Renal cortex interstitium (tissue), 11 donors: ENCODE results near the gene PPP4C. TPM values are rescaled to one million over a fixed set of nuclear protein-coding genes. Genes with fewer than 3 reads are reported as not detected.

Source experiments
- DNase-seq, 11 donors: peaks; one replicate each; pipeline ENCODE4 v3.0.0-alpha.2; 2013; ENCODE audit warnings: low read depth in 9 of 11, low spot score in 4 of 11; ENCODE audit errors: extremely low read depth in 1 of 11
- polyA plus RNA-seq, 3 donors: library from polyadenylated mRNA; unstranded; fragments of 120-200 nt; gene quantifications; one replicate each; pipeline ENCODE4 v1.2.1, GENCODE V29; 2013; ENCODE audit not compliant: insufficient read length in 3 of 3

The PPP4C gene
- polyA plus RNA-seq, 3 donors: 82.7 to 112 (median 88.1) TPM

- no peak for DNase-seq
Measured at GRCh38 chr16:30088832-30089624, 13.2 kb downstream of the PPP4C start.

DNA sequence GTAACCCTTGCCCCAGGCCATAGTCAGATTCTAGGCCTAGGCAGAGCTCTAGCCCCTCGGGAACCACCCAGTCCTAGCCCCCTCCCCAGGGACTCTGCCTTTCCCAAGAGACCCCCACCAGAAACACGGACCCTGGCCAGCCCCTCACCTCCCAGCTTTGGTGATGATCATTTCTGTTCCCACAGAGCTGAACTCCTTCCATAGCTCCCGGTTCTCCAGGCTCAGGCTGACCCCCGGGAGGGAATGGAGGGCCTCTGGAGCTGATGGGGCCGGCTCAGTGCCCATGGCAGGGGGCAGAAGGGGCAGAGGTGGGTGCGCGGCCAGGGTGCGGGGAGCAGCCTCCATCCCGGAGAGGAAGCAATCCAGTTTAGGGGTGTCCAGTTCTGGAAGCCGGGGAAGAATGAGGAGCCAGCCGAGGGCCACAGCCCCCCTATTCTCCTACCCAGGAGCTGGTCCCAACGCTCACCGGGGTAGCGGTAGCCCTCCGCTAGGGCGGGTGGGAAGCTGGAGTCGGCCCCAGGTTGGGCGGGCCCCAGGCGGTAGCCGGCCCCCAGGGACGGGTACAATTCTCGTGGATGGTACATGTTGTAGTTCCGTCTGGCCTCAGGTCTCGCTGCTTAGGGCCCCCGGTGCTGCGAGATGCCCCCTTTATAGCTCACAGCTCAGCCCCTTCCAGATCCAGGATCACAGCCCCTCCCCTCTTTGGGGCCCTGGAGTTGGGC, 15.0 kb downstream of the PPP4C start:
- no peak for DNase-seq

DNA sequence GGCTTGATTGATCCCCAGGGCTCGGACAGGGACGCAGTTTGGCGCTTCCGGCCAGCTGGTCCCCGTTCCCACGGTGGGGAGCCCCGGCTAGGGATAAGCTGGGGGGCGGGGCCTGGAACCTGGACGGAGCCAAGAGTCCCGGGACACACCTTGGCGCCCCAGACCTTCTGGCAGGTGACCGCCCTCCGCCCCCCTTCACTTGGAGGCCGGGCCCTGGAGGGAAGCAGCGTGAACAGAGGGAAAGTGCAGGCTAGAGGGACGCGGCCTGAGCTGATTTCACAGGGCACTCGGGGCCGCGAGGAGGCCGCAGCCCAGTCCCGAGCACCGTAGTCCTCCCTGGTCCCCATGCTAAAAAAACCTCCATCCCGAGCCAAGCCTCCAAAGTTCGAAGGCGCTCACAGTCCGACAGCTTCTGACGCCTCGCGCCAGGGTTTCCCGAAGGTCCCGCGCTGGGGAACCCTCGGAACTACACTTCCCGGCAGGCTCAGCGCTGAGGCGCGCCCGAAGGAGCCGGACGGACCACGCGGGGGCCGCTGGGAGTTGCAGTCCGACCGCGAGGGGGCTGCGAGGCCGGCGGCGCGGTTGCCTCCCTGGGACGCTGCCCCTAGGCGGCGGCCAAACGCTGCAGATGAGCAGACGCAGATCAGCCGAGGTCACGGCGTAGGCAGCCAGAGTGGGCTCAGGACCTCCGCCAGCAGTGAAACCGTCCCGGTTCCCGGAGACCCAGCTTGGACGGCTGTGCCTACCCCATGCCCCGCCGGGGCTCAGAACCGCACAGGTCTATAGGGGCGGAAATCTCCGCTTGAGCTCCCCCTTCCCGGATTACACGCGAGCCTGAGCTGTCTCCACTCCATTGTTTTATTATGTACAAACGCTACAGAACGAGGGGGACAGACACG, 15.9 kb downstream of the PPP4C start, which contains the start of gene TBX6:
TBX6 (minus strand) TSS at position 451 of the 899 bp plus-strand sequence. CDS start 731 bp downstream, outside the sequence.
- peak; percentile 74 to 91 (median 87) for DNase-seq

DNA sequence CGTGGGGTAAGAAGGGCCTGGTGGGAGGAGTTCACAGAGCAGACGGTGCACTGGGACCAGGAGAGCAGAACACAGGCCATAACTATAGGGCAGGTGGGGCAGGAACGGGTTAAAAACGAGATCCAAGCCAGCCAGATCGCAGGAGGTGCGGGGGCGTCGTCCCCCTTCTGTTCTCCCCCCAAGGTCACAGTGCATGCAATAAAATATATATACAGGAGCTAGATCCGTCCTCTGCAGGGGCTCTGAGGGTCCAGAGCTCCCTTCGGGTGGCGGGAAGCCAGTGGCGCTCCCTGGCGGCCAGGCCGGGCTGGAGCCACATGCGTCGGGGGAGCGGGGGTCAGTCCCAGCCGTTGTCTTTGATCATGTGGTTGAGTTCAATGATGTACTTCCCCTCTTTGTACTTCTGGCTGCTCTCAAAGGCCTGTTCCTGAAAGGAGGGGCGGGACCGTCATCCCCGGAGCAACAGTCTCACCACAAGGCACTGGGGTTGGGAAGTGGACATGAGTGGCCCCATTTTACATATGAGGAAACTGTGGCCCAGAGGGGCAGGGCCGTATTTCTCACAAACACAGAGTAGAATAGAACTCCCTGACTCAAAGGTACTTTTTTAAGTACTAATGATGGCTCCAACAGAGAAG, 16.7 kb downstream of the PPP4C start:
- peak in 8 of 11 donors; percentile 53 to 64 (median 60) for DNase-seq

DNA sequence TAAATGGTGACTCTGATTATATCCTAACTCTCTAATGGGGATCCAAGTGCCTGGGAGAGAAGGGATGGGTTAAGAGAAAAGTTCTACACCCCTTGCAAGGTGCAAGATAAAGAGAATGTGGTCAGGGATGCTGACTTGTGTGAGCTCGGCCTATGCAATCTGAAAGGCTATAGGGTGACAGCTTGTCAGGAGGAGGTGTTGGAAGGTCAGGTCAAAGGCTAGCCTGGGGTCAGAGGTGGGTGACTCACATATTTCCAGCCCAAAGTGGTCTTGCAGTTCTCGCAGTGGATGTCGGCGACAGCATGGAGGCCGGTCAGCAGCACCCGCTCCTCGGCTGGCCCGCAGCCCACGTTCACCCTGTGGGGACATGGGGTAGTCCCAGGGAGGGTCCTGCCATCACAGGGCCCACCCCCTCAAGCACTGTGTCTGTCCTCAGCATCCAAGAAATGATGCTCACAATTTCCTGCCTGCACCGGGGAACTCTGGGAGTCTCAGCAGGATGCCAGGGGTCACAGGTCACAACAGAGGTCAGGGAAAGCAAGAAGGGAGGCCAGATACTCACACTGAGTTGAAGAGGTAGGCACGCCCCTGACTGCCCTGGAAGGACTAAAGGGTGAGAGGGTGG, 18.9 kb downstream of the PPP4C start:
- no peak for DNase-seq

- no peak for DNase-seq
Measured at GRCh38 chr16:30095166-30096078, 19.6 kb downstream of the PPP4C start.

DNA sequence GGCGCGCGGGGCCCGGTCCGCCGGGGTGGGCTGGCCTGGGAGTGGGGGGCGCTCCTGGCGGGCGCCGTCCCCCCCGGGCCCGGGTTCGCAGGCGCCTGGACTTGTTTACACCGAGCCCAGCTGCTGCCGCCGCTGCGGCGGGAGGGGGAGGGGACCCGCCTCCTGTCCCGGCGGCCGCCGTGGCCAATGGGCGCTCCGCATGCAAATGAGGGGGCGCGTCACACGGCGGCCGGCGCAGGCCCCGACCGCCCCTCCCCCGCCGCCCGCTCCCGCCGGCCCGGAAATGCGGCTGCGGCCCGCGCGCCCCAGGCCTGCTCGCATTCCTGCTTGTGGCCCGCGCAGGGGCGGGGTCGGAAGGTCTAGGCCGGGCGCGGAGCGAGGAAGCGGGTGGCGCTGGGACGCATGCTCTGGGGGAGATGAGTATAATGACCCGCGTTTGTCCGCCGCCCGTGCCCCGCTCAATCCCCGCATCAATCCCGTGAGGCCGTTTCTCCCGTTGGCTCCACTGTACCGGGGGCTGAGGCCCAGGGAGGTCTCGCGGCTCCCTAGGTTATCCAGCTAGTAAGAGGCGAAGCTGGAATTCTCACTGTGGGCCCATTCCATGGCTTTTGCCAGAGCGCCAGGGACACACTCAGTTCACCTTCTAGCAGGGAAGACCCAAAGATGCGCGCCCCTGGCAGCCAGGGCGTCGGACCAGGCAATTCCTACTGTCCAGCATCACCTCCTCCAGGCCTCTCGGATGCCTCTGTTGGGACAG, 20.5 kb downstream of the PPP4C start, which contains the start of gene YPEL3:
YPEL3 (minus strand) TSS at position 109 of the 757 bp plus-strand sequence. CDS start 731 bp downstream, outside the sequence.
- DNase-seq: peak in 10 of 11 donors; percentile 69 to 86 (median 84)

- no peak for DNase-seq
Measured at GRCh38 chr16:30096862-30097563, 21.2 kb downstream of the PPP4C start.

DNA sequence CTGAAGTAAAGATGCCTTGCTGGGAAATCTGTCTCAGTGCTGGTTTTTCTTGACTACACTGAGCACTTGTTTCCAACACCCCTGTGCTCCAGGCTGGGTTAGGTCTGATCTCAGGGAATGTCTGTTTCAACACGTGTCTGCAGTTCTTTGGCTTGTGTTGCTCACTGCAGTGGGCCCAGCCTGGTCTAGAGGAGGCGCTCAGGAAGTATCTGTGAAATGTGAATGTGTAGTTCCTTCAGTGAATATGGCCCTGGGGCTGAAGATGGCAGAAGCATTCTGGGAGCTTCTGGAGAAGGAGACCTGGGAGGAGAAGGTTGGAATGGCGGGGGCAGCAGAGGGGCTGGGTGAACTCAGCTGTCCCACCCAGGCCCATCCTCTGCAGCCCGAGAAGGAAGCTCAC, 28.3 kb downstream of the PPP4C start:
- DNase-seq: no peak

DNA sequence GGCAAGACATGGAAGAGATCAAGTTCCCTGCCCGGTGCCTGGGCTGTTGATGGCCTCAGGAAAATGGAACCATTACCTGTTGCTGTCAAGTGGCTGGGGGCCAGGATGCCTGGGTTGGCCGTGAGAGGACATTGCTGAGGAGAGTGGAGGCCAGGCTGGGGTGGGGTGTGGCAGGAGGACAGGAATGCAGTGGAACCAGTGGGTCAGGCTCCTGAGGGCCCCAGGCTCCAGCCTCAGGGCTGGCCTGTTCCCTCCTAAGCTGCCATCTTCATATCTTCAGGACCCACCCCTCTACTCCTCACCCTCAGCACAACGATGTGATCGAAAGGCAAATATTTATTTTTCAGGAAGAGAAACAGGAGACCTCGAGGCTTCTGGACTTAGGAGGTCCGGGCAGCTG, 28.7 kb downstream of the PPP4C start:
- no peak for DNase-seq

DNA sequence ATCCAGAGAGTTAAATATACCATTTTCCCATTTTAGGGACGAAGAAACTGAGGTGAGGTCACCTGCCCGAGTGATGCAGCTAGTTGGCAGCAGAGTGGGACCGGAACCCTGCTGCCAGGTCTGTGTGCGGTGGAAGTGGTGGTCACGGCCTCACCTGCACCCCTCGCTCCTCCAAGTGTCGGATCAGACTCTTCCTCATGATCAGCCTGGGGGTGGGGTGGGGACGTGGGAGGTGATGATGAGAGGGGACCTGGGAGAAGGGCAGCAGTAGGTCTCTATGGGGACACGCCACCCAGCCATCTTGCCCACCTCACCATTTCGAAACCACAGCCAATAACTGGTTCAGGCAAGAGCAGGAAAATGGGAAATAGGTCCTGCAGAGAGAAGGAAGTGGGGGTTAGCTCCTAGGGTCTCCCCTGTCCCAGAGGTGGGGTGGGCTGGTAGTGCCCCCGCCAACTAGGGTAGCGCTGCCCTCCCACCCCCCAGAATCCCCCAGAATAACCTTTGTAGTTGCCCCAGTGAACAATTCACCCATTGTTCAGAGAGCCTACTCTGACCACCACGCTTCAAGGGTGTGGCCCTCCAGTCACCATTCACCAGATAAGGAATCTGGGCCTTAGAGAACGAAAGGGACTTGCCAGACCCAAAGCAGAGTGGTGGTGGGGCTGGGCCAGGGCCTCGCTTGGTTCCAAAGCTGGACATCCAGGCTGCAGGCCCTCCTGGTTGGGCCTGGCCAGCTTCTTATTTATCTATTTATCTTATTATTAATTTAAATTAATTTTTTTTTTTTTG, 32.5 kb downstream of the PPP4C start:
- DNase-seq: no peak

GRCh38 chr16:30110661-30111060, 34.9 kb downstream of the PPP4C start:
- no peak for DNase-seq

DNA sequence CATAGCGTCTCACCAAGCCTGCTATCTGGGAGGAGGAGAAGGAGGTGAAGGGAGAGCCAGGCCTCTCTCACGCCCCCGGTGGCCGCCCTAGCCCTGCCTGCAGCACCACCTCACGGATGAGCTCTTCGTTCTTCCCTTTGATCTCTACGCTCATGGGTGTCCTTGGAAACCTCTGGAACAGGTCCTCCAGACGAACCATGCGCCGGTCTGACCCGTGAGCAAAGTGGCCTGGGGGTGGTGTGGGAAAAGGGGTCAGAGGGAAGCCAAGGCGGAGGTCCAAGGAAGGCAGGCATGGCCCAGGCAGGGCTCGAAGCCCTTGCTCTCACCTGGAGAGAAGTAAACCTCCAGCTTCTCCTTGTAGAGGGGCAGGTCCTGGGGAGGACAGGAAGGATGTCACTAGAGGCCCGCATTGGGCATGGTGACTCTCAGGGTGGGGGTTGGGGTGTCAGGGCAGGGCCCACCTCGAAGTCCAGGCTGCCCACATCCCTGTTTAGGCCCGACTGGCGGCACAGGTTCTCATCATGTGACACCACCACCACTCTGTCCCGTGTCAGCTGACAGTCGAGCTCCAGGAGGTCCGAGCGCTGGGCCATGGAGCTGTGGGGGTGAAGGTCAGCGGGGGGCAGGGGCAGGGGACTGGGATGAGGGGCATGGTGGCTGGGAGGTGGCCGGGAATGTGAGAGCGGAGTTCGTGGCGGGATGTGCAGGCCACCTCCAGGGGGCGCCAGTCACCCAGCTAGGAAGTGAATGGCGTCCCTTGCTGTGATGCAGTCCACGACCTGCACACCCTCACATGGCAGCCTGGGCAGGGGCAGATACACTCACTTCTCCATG, 36.6 kb downstream of the PPP4C start:
- DNase-seq: no peak

DNA sequence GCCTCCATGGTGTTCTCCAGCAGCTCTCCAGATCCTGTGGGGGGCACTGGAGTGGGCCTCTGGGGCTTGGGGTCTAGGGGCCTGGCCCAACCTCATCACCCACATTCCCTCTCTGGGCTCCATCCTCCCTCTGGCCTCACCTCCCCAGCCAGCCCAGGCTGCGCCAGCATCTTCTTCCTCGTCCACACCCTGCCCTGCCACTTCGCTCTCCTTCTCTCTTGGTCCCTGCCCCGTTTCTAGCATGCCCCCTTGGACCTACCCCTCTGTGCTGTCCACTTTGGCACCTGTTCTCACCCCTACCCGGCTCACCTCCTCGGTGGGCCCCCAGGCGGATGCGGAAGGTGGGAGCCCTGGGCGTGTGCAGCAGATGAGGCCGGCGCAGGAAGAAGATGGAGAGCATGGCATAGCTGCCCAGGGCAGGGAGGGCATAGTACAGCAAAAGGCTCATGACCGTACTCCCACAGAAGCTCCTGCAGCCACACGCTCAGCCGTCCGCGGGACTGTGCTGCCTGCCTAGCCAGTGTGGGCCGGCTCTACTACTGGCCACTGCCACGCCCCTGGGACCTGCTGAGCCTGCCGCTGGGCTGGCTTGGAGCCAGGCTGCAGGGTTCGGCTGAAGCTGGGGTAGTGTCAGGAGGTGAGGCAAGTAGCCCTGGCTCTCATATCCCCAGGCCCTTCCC, 37.4 kb downstream of the PPP4C start, which contains the start of gene GDPD3:
GDPD3 (minus strand) TSS at position 507 of the 680 bp plus-strand sequence; CDS start at position 448, 59 bp downstream.
- no peak for DNase-seq
